ENCODE measurements around the gene EFCAB7. TPM values are rescaled to one million over a fixed set of nuclear protein-coding genes. Genes with fewer than 3 reads are reported as not detected.
A peak's percentile ranks its signal among the peaks of the same experiment; 100 is the strongest.

The EFCAB7 gene
- total RNA-seq, 1 experiment from 2014 or later, result 9.6 TPM

DNA sequence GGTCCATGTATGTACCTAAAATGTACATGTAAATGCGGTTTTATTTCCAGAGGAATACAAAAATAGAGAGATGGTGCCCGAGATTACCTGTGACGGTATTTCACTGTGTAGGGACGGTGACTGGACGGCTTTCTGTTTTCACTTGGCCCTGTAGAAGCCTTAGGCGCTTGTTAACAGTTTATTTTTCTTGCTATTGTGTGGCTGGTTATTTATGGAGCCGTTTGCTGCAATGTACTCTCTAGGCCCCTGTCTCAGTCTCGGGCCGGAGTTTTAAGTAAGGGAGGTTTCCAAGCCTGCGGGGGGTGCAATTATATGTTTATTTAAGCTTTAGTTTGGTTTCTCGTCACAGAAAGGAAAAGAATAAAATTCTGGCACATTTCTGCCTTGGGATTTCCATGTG is 413 bp downstream of the EFCAB7 start:
- CTCF ChIA-PET, result interaction anchor here (1.0 kb wide), 1 partner anchor 14 kb away, joined by 4 read pairs; no protein-coding TSS in a partner anchor
- no peak for DNase-seq
- TSS peak; percentile 56 for BruUV-seq (replicated peaks)
- Mint-ChIP-seq H3K27ac (ENCODE audit: unreplicated experiment) (peak overlapping the region; percentile 91), H3K4me1 (ENCODE audit: low read depth, unreplicated experiment) (peaks cover 16% of the 10 kb centered on the region), H3K27me3 (ENCODE audit: unreplicated experiment) (no peaks in the 10 kb centered on the region), H3K4me3 (ENCODE audit: low read depth, unreplicated experiment) (peak overlapping the region; percentile 94), H3K9me3 (ENCODE audit: low read depth, unreplicated experiment) (no peaks in the 10 kb centered on the region), H3K36me3 (ENCODE audit: insufficient read depth, unreplicated experiment) (peaks cover 22% of the 10 kb centered on the region)
- TF ChIP-seq, protein P1, sequence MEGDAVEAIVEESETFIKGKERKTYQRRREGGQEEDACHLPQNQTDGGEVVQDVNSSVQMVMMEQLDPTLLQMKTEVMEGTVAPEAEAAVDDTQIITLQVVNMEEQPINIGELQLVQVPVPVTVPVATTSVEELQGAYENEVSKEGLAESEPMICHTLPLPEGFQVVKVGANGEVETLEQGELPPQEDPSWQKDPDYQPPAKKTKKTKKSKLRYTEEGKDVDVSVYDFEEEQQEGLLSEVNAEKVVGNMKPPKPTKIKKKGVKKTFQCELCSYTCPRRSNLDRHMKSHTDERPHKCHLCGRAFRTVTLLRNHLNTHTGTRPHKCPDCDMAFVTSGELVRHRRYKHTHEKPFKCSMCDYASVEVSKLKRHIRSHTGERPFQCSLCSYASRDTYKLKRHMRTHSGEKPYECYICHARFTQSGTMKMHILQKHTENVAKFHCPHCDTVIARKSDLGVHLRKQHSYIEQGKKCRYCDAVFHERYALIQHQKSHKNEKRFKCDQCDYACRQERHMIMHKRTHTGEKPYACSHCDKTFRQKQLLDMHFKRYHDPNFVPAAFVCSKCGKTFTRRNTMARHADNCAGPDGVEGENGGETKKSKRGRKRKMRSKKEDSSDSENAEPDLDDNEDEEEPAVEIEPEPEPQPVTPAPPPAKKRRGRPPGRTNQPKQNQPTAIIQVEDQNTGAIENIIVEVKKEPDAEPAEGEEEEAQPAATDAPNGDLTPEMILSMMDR (IDR thresholded peaks at IDR 0.05; ENCODE audit: unreplicated experiment), result no peak
- intact Hi-C loops (cut with micrococcal nuclease; ENCODE audit: unreplicated experiment), result no loop called here

GRCh38 chr1:63524201-63524600 is 876 bp downstream of the EFCAB7 start:
- no peak for DNase-seq
- peaks cover 16% of the 10 kb centered on the region for H3K4me1 Mint-ChIP-seq (ENCODE audit: low read depth, unreplicated experiment)
- H3K27ac Mint-ChIP-seq (ENCODE audit: unreplicated experiment), result peak overlapping the region; percentile 91

DNA sequence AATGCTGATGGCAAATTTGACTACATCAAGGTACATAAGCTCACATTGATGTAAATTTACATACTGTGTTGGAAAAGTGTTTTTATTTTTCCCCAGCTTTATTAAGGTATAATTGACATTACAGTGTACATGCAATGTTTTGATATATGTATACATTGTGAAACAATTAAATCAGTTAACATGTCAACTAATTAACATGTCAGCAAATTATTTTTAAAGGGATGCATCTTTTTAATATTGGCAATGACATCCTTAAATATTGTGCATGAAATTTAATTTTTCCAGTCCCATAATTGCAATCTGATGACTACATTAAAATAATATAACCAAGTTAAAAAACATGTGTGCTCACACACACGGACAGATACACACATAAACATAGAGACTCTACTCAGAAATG is 9.4 kb downstream of the EFCAB7 start:
- no peak for DNase-seq
- intact Hi-C loops (cut with micrococcal nuclease; ENCODE audit: unreplicated experiment), result loop anchor here (10.0 kb wide), 1 partner anchor 528 kb away; no protein-coding TSS in a partner anchor
- TF ChIP-seq, protein P1 (IDR thresholded peaks at IDR 0.05; ENCODE audit: unreplicated experiment), result no peak
- Mint-ChIP-seq H3K4me1 (ENCODE audit: low read depth, unreplicated experiment) (no peaks in the 10 kb centered on the region), H3K4me3 (ENCODE audit: low read depth, unreplicated experiment) (no peak overlapping the region), H3K9me3 (ENCODE audit: low read depth, unreplicated experiment) (no peaks in the 10 kb centered on the region), H3K27me3 (ENCODE audit: unreplicated experiment) (no peaks in the 10 kb centered on the region), H3K27ac (ENCODE audit: unreplicated experiment) (no peak overlapping the region), H3K36me3 (ENCODE audit: insufficient read depth, unreplicated experiment) (peaks cover 5% of the 10 kb centered on the region)
- CTCF ChIA-PET, result no interaction called here
- BruUV-seq (replicated peaks), result no TSS peak

More at GRCh38 chr1:63524201-63524600, 876 bp downstream of the EFCAB7 start:
- BruUV-seq (replicated peaks), result no TSS peak
- Mint-ChIP-seq H3K27me3 (ENCODE audit: unreplicated experiment) (no peaks in the 10 kb centered on the region), H3K9me3 (ENCODE audit: low read depth, unreplicated experiment) (no peaks in the 10 kb centered on the region), H3K4me3 (ENCODE audit: low read depth, unreplicated experiment) (peak overlapping the region; percentile 94), H3K36me3 (ENCODE audit: insufficient read depth, unreplicated experiment) (peaks cover 22% of the 10 kb centered on the region)
- CTCF ChIA-PET, result no interaction called here
- intact Hi-C loops (cut with micrococcal nuclease; ENCODE audit: unreplicated experiment), result no loop called here
- TF ChIP-seq, protein P1 (IDR thresholded peaks at IDR 0.05; ENCODE audit: unreplicated experiment), result no peak

DNA sequence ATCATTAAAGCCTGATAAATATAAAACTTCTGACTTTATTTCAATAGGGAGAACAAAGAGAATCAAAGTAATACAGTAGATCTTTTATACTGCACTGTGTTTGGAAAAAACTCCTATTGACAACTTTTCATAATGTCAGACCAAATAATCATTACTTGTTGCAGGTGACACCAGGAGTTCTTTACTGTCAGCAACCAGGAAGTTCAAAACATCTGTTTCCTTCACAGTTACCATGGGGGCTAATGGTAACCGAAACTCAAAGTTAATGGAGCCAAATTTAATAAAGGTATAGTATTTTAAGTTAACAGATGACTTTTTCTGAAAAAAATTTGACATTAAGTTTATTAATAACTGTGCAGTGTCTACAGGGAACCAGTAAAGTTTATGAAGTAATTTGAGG is 10.6 kb downstream of the EFCAB7 start:
- no peak overlapping the region for H3K4me3 Mint-ChIP-seq (ENCODE audit: low read depth, unreplicated experiment)
- no peaks in the 10 kb centered on the region for H3K4me1 Mint-ChIP-seq (ENCODE audit: low read depth, unreplicated experiment)
- CTCF ChIA-PET, result no interaction called here
- no peak for DNase-seq
- no TSS peak for BruUV-seq (replicated peaks)
- no peaks in the 10 kb centered on the region for H3K9me3 Mint-ChIP-seq (ENCODE audit: low read depth, unreplicated experiment)
- no peaks in the 10 kb centered on the region for H3K27me3 Mint-ChIP-seq (ENCODE audit: unreplicated experiment)
- intact Hi-C loops (cut with micrococcal nuclease; ENCODE audit: unreplicated experiment), result loop anchor here (10.0 kb wide), 1 partner anchor 529 kb away; no protein-coding TSS in a partner anchor
- TF ChIP-seq, protein P1 (IDR thresholded peaks at IDR 0.05; ENCODE audit: unreplicated experiment), result no peak
- peaks cover 5% of the 10 kb centered on the region for H3K36me3 Mint-ChIP-seq (ENCODE audit: insufficient read depth, unreplicated experiment)
- no peak overlapping the region for H3K27ac Mint-ChIP-seq (ENCODE audit: unreplicated experiment)
